IMR-90 (cell line): ENCODE data around the gene MELTF. TPM values are rescaled to one million over a fixed set of nuclear protein-coding genes. Genes with fewer than 3 reads are reported as not detected.

Experiments used
- ATAC-seq: fragments of 200-7000 bp; cut with Tn5 transposase; 2 replicates; pipeline ENCODE4 v1.9.1; 2020; ENCODE audit warnings: low read depth, mild to moderate bottlenecking, moderate library complexity
- BruUV-seq: library from RNA; stranded (reverse); fragments of 400-500 nt; replicated peaks from 2 replicates; lab custom pipeline; 2021; lab: Mats Ljungman, UMichigan
- CTCF ChIA-PET: fragments of 300-600 bp; formaldehyde crosslinking; extraction: SDS; loops from one replicate; lab custom pipeline; 2021; ENCODE audit warnings: antibody characterized with exemption; lab: Yijun Ruan, JAX
- POLR2A ChIA-PET: fragments of 300-600 bp; sonication (Branson Sonifier 250); formaldehyde crosslinking; loops from one replicate; lab custom pipeline; 2022; ENCODE audit warnings: antibody characterized with exemption; ENCODE audit not compliant: unreplicated experiment; lab: Charles Lee
- DNase-seq: peaks from one replicate; pipeline ENCODE4 v3.0.0; 2013
- H2AFZ ChIP-seq: replicated peaks from 2 replicates; pipeline ENCODE3; 2013; ENCODE audit warnings: low read length, mild to moderate bottlenecking; ENCODE audit not compliant: poor library complexity
- H2AK5ac ChIP-seq: 2 replicates; pipeline ENCODE4 v1.6.1; 2013; ENCODE audit warnings: low read depth, low read length, inconsistent platforms
- H2AK9ac ChIP-seq: replicated peaks from 2 replicates; pipeline ENCODE3; 2013; ENCODE audit warnings: mild to moderate bottlenecking, low read depth, low read length, moderate library complexity; ENCODE audit not compliant: poor library complexity
- H2BK120ac ChIP-seq: 2 replicates; pipeline ENCODE4 v1.6.1; 2013; ENCODE audit warnings: low read depth, low read length, inconsistent platforms
- H2BK15ac ChIP-seq: 3 replicates; pipeline ENCODE4 v1.6.1; 2013; ENCODE audit warnings: low read depth, low read length, inconsistent platforms
- H2BK20ac ChIP-seq: 2 replicates; pipeline ENCODE4 v1.6.1; 2013; ENCODE audit warnings: low read depth, mild to moderate bottlenecking, inconsistent platforms, low read length, moderate library complexity
- H2BK5ac ChIP-seq: 2 replicates; pipeline ENCODE4 v1.6.1; 2013; ENCODE audit warnings: mild to moderate bottlenecking, low read depth, low read length, inconsistent platforms; ENCODE audit not compliant: poor library complexity, severe bottlenecking
- H3K14ac ChIP-seq: replicated peaks from 2 replicates; pipeline ENCODE4 v1.6.1; 2013; ENCODE audit warnings: low read depth, low read length, inconsistent platforms
- H3K18ac ChIP-seq: 2 replicates; pipeline ENCODE4 v1.6.1; 2013; ENCODE audit warnings: low read depth, low read length, control low read depth
- H3K23ac ChIP-seq: 2 replicates; pipeline ENCODE4 v1.6.1; 2013; ENCODE audit warnings: low read depth, low read length, inconsistent platforms
- H3K27ac ChIP-seq: 2 replicates; pipeline ENCODE4 v1.5.1; 2013; ENCODE audit warnings: mild to moderate bottlenecking, control low read depth, low read length; ENCODE audit not compliant: insufficient read depth
- H3K27me3 ChIP-seq: 2 replicates; pipeline ENCODE4 v1.6.1; 2013; ENCODE audit warnings: low read length; ENCODE audit not compliant: control insufficient read depth, insufficient read depth
- H3K36me3 ChIP-seq: 2 replicates; pipeline ENCODE4 v1.6.1; 2013; ENCODE audit warnings: low read length, mixed read lengths; ENCODE audit not compliant: control insufficient read depth, insufficient read depth
- H3K4ac ChIP-seq: 2 replicates; pipeline ENCODE4 v1.6.1; 2013; ENCODE audit warnings: low read depth, low read length, inconsistent platforms
- H3K4me1 ChIP-seq: 2 replicates; pipeline ENCODE4 v1.6.1; 2013; ENCODE audit warnings: low read length, mixed read lengths; ENCODE audit not compliant: control insufficient read depth, insufficient read depth
- H3K4me2 ChIP-seq: 2 replicates; pipeline ENCODE4 v1.6.1; 2013; ENCODE audit warnings: low read depth, mild to moderate bottlenecking, control low read depth, low read length, moderate library complexity
- H3K4me3 ChIP-seq: 2 replicates; pipeline ENCODE4 v1.5.1; 2013; ENCODE audit warnings: low read depth, mild to moderate bottlenecking, control low read depth, low read length, moderate library complexity; ENCODE audit not compliant: insufficient read depth
- H3K56ac ChIP-seq: 2 replicates; pipeline ENCODE4 v1.6.1; 2013; ENCODE audit warnings: low read length, inconsistent platforms; ENCODE audit not compliant: insufficient read depth; ENCODE audit errors: extremely low read depth
- H3K79me1 ChIP-seq, 2 experiments: 2 replicates each; pipeline ENCODE4 v1.6.1; 2013; ENCODE audit warnings: low read length in 2 of 2, inconsistent platforms in 1 of 2, low read depth in 1 of 2
- H3K9ac ChIP-seq: 2 replicates; pipeline ENCODE4 v1.6.1; 2013; ENCODE audit warnings: low read depth, low read length, control low read depth
- H3K9me1 ChIP-seq: 2 replicates; pipeline ENCODE4 v1.6.1; 2013; ENCODE audit warnings: low read length, inconsistent platforms; ENCODE audit not compliant: insufficient read depth
- H3K9me3 ChIP-seq: 2 replicates; pipeline ENCODE4 v1.6.1; 2013; ENCODE audit warnings: low read length; ENCODE audit not compliant: control insufficient read depth, insufficient read depth
- H4K20me1 ChIP-seq: 2 replicates; pipeline ENCODE4 v1.6.1; 2013; ENCODE audit warnings: low read length, inconsistent platforms; ENCODE audit not compliant: insufficient read depth
- H4K5ac ChIP-seq: 2 replicates; pipeline ENCODE4 v1.6.1; 2013; ENCODE audit warnings: mild to moderate bottlenecking, low read depth, low read length, control low read depth
- H4K8ac ChIP-seq, 2 experiments: 2 replicates each; pipeline ENCODE4 v1.6.1; 2013; ENCODE audit warnings: low read depth in 2 of 2, low read length in 2 of 2, control low read depth in 1 of 2, inconsistent platforms in 1 of 2
- H4K91ac ChIP-seq: 2 replicates; pipeline ENCODE4 v1.6.1; 2013; ENCODE audit warnings: low read depth, low read length, inconsistent platforms; ENCODE audit not compliant: insufficient read depth
- WGBS, 2 experiments: methylation state at CpG; one replicate each; pipeline versions ENCODE4 v1.1.5 to v1.1.7; 2013; ENCODE audit warnings: missing lambda C conversion rate in 2 of 2; ENCODE audit not compliant: insufficient read length in 1 of 2; ENCODE audit errors: extremely low coverage in 2 of 2; 5-methylcytosine and 5-hydroxymethylcytosine counted together
- dilution Hi-C: fragments of 300-500 bp; cut with HindIII; formaldehyde crosslinking; loops from one replicate; pipeline ENCODE4 v1.14.3; 2018; ENCODE audit warnings: low sequenced_read_pairs; ENCODE audit not compliant: unreplicated experiment
- in situ Hi-C: fragments of 300-500 bp; cut with MboI; formaldehyde crosslinking; loops from 3 replicates; pipeline ENCODE4 v1.14.3; 2019; ENCODE audit warnings: low sequenced_read_pairs, inconsistent platforms, mixed read lengths
- intact Hi-C: fragments of 100-400 bp; cut with micrococcal nuclease; formaldehyde crosslinking; loops from 2 replicates; pipeline ENCODE4 v1.10.0; 2022
- polyA plus RNA-seq, 3 experiments: library from polyadenylated mRNA; depleted of rRNA; stranded (reverse); fragments of >200 nt; gene quantifications; 2 replicates each; pipeline ENCODE4 v1.2.3, GENCODE V29; 2012; ENCODE audit warnings: low replicate concordance in 1 of 3
- total RNA-seq: library from RNA; depleted of rRNA; stranded (reverse); fragments of >200 nt; gene quantifications from 2 replicates; pipeline ENCODE4 v1.2.3, GENCODE V29; 2012
- TF ChIP-seq, protein P1 (sequence below): fragments of 150-350 bp; IDR thresholded peaks from 2 replicates; pipeline ENCODE4 v1.6.1; 2016; ENCODE audit warnings: low read depth, mild to moderate bottlenecking, low read length, moderate library complexity, borderline replicate concordance

The MELTF gene
- total and polyA plus RNA-seq, 2 of the 4 experiments (the other 2 are of a cell fraction) = 0.18 to 0.50 TPM

DNA sequence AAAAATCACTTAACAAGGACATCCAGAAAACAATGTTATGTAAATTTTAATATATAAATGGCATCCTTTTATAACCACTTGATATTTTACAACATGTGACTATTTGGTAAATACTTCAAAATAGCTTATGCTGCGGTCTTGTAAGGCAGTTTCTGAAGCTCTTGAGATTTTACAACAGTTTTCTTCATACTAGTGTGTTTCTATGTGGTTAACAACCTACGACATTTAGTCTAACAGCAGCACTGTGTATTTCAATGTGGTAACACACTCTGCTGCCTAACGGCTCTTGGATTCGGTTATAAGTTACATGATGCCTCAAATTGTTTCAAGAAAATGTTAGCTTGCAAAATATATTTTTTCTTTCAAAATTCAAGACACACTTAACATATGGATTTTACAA, 12.9 kb upstream of the MELTF start:
- Histone ChIP-seq H2AK5ac (no peak overlapping the region), H3K9ac (no peak overlapping the region), H3K9me1 (no peaks in the 10 kb centered on the region), H4K91ac (no peak overlapping the region), H3K4me2 (no peak overlapping the region), H2BK15ac (no peak overlapping the region), H3K27me3 (no peaks in the 10 kb centered on the region), H3K79me1 (no peaks in the 10 kb centered on the region; a peak in 1 of 4 replicates), H3K27ac (no peak overlapping the region), H4K8ac (no peak overlapping the region), H4K20me1 (no peaks in the 10 kb centered on the region), H2BK120ac (no peak overlapping the region), H3K4me3 (no peak overlapping the region), H3K4ac (no peak overlapping the region), H3K18ac (no peak overlapping the region), H2BK5ac (no peak overlapping the region), H3K23ac (no peak overlapping the region), H3K36me3 (peaks cover 7% of the 10 kb centered on the region), H3K56ac (no peak overlapping the region), H2AFZ (no peak overlapping the region), H3K4me1 (no peaks in the 10 kb centered on the region), H3K14ac (no peak overlapping the region), H2BK20ac (no peak overlapping the region), H2AK9ac (no peak overlapping the region), H3K9me3 (no peaks in the 10 kb centered on the region), H4K5ac (no peak overlapping the region)
- no CpG with 5 or more reads among the region's 4 CpGs for WGBS, 2 experiments
- in situ Hi-C loops (no loop called here), dilution Hi-C loops (no loop called here), intact Hi-C loops (no loop called here)
- TF ChIP-seq, protein P1, sequence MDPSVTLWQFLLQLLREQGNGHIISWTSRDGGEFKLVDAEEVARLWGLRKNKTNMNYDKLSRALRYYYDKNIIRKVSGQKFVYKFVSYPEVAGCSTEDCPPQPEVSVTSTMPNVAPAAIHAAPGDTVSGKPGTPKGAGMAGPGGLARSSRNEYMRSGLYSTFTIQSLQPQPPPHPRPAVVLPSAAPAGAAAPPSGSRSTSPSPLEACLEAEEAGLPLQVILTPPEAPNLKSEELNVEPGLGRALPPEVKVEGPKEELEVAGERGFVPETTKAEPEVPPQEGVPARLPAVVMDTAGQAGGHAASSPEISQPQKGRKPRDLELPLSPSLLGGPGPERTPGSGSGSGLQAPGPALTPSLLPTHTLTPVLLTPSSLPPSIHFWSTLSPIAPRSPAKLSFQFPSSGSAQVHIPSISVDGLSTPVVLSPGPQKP = no peak
- ChIA-PET CTCF (interaction anchor here (0.6 kb wide), 1 partner anchor 82 kb away, joined by 3 read pairs; no protein-coding TSS in a partner anchor), POLR2A (no interaction called here)
- BruUV-seq = no TSS peak
- no peak for DNase-seq
- no peak for ATAC-seq
